ENCODE results near the gene ULK3. TPM values are rescaled to one million over a fixed set of nuclear protein-coding genes. Genes with fewer than 3 reads are reported as not detected.
A peak's percentile ranks its signal among the peaks of the same experiment; 100 is the strongest.

The ULK3 gene
- total RNA-seq, 1 donor from 2014 or later = 6.5 TPM

DNA sequence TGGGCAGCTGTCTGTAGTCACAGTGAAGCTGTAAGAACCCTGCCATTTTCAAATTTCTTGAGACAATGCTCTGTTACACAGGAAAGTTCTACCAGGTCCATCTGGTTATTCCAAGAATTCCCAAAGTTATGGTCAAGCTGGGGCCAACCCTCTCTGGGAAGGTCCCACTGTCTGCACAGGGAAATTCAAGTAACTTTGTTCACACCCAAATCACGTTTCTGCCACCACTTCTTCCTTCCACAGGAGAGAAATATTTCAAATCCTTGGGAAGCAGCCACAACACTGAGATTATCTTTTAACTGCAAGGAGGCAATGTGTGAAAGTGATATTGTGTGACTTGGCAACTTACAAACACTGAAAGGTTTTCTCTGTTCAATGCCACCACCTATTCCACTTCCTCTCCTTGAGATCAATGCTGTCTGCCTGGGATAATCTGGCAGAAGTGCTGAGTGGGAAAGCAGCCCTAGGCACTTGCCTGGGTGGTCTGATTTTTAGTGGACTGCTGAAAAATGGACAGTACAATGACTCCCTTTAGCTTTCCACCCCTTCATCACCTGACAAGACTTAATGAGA, 24.6 kb upstream of the ULK3 start:
- DNase-seq (ENCODE audit: low spot score) = no peak

DNA sequence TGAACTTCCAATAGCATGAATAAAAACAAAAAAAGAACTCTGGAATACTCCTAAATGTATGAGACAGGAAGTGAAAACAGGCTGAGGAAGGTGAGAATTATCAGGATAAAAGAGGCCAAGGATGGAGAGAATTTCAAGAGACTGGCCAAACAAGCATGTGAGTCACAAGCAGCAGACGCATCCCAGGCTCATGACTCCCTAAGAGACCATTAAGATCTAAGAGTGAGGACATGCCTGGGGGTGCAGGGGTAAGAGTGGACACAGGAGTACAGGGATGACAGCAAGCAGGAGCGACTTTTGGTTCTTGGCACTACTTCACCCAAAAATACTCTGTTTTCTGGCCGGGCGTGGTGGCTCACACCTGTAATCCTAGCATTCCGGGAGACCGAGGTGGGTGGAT, 23.1 kb upstream of the ULK3 start:
- no peak for DNase-seq (ENCODE audit: low spot score)

DNA sequence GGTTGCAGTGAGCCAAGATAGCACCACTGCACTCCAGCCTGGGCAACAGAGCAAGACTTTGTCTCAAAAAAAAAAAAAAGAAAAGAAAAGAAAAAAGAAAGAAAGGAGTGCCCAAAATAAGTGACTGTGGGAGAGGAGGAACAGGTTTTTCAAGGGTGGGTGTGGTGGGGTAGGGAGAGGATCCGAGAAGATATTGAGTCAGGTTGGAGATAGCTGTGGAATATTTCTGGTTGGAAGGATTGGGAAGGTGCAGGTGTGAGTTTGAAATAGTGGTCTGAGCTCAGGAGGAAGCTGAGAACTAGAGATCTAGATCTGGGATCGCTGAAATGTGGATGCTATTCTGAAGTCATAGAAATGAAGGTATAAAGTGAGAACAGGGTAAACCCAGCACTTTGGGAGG, 22.4 kb upstream of the ULK3 start:
- no peak for DNase-seq (ENCODE audit: low spot score)

DNA sequence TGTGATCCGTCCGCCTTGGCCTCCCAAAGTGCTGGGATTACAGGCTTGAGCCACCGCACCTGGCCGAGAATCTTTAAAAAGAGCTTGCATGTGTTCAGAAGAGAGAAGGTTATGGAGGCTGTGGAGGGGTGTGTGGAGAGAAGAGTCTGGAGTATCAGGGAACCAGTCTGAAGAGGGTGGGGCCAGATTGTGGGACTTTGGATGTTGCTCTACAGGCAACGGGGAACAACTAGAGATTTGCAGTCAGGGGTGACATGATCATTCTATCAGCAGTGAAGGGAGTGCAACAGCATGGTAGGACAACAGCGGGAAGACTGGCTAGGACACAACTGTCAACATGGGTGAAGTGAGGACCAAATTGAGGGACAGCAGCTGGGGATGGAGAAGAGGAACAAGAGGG, 21.3 kb upstream of the ULK3 start:
- DNase-seq (ENCODE audit: low spot score) = no peak

DNA sequence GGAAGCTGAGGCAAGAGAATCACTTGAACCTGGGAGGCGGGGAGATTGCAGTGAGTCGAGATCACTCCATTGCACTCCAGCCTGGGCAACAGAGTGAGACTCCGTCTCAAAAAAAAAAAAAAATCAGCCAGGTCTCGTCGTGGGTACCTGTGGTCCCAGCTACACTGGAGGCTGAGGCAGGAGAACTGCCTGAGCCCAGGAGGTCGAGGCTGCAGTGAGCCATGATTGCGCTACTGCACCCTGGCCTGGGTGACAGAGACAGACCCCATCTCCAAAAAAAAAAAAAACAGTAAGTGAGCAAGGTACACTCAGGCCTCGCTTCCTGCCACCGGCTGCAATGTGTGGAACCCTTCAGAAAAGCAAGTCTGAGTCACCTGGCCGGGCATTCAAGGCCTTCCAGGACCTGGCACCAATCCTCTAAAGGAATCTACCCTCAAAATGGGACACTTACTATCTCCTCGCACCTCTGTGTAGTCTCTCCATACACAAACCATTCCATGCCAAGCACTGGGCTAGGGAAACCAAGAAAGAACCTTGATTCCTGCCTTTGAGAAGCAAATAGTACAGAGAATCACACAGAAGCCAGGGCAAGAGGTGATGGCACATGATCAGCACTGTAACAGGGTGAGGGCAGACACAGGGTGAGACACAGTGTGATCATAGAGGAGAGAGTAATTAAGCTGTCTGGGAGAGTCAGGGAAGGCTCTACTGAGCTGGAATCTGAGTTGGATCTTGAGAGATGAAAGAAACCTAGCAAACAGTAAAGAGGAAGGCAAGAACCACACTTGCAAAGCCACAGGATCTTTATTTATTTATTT, 20.5 kb upstream of the ULK3 start:
- DNase-seq (ENCODE audit: low spot score) = no peak

DNA sequence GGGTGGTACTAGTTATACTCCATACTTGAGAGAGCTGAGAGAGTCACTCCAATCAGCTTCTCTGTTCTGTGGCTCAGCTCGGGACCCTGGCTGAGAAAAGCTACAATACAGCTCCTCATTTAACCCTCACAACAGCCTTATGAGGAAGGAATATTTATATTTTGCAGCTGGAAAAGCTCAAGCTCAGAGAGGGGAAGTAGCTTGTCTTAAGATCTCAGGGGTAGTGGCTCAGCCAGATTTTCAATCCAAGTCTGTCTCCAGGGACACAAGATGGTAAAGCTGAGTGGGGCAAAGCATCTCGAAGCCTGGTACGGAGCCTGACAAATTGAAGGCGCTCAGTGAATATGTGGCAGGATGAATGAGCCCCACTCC, 15.4 kb upstream of the ULK3 start:
- no peak for DNase-seq (ENCODE audit: low spot score)

DNA sequence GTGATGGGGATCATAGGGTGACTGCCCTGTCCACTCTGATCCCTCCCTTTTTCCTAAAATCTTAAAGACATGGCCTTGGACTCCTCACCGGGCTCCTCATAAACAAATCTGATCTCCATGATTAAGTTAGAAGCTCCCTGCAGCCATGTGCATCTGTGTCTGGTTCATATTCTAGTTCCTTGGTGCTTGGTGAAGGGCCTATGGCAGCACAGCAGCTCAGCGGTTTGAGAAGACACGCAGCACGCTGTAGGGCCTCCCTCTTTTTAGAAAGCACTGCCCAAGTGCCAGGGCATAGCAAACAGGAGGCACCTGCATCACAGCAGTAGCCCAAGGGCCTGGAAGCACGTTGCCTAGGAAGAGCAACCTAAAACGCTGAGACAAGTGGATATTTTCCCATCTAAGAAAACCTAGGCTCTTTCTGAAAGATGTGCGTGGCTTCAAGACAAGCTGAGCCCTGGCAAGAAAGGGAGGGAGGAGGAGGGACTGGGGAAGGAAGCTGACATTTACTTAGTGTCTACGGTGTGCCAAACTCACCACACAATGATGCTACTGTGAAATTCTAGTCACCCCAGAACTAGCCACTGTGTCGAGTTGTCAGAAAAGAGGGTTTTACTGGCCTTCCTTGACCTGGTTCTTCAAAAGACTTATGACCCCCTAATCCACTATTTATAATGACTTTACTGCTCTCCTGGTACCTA, 14.9 kb upstream of the ULK3 start:
- DNase-seq (ENCODE audit: low spot score) = no peak

DNA sequence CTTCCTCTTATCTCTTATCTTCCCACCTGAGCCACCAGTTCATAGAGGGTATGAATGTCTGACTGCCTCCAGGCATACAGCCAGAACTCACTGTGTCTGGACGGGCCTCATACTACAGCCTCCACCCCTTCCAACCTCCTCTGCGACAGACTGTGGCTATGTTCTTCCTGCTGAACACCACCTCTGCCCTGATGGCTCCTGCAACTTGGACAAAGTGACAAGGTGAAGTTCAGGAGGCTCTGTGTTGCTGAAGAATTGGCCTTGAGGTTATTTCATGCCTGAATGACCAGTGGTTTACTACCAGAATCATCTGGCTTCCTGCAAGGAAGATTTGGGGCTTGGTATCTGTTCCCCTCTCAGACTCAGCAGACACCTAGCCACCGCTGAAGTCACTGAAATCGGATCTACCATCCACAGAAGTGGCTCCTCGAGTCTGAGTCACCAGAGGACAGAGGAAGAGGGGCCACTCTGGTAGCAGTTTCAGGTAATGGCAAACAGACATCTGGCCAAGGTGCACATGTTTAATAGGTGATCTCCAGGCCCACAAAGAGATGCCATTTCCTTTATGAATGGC, 14.2 kb upstream of the ULK3 start:
- no peak for DNase-seq (ENCODE audit: low spot score)

DNA sequence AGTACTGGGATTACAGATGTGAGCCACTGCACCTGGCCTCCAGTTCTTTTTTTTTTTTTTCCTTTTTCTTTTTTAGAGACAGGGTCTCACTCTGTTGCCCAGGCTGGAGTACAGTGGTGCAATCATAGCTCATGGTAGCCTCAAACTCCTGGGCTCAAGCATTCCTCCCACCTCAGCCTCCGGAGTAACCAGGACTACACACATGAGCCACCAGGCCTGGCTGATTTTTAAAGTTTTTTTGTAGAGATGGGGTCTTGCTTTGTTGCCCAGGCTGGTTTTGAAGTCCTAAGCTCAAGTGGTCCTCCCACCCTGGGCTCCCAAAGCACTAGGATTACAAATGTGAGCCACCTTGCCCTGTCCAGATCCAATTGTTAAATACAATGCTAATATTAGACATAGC, 13.6 kb upstream of the ULK3 start:
- DNase-seq (ENCODE audit: low spot score) = no peak

DNA sequence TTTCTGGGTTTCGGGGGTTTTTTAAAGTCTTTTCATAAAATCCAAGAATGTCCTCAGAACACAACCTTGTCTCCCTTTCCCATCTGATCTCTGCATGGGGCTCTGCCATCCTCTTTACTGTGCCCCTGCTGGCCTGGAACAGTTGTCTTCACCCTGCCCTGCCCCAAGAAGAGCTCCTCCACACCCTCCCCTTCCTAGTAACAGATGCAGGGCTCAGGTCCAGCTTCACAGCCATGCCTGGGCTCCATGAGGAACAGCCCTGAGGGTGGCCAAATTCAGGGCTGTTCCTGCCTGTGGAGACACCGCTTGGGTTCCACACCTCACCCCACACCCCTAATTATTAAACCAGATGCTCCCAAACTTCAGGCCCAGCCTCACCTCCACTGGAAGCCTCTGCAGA, 12.9 kb upstream of the ULK3 start:
- no peak for DNase-seq (ENCODE audit: low spot score)

DNA sequence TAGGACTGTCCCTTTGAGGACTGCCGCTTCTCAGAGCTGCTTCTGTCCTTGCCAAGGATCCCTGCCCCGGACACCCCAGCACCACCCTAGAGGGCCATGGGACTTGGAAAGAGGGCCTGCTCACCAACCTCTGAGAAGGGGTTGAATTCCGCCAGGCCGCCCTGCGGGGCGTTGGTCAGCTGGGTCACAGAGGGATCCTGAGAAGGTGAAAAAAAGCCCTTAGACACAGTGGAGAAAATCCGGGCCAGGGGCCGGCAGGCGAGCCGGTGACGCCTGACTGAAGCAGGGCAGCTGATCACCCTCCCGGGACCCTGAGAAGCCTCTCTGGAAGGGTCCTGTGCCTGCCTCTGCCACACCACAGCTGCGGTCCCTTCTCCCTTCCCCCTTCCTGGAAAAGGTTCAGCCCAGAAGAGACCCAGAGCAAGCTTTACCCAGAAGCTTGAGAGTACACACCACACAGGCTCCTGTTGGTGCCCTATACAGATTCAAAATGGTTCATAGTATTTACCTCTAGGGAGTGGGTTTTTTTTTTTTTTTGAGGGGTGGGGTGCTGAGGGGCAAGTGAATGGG, 11.6 kb upstream of the ULK3 start:
- DNase-seq (ENCODE audit: low spot score) = no peak

DNA sequence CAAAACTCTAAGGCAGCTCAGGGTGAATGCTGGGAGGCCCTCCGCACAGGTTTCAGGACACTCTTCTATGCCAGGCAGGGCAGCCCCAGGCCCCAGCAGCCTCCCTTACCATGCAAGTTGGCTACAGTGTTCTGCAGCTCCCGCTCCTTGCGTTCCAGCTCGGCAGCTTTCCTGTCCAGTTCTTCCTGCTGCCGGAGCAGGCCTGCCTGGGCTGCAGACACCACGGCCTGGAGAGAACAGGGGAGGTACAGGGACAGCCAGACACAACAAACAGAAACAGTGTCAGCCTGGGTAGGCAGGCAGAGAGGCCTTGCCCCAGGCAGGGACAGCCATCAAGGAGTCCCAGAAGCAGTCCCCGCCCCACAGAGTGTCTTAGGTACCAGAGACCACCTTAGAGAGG, 9.0 kb upstream of the ULK3 start:
- DNase-seq (ENCODE audit: low spot score) = no peak

DNA sequence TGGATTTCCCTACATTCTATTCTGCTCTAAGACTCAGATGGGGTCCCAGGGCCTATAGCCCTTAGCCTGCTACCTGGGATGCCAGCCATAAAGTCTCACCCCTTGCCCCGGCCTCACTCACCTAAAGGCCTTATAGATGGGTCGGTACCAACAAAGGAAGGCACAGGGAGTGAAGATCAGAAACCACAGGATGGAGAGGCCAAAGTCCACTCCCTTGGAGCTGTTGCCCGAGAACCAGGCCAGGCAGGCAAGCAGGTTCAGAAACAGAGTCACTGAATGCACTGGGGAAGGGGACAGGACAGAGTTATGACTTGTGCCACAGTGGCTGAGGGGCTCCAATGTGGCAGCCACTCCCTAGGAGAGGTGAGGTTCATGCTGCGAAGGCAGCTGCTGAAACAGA, 7.4 kb upstream of the ULK3 start:
- no peak for DNase-seq (ENCODE audit: low spot score)

DNA sequence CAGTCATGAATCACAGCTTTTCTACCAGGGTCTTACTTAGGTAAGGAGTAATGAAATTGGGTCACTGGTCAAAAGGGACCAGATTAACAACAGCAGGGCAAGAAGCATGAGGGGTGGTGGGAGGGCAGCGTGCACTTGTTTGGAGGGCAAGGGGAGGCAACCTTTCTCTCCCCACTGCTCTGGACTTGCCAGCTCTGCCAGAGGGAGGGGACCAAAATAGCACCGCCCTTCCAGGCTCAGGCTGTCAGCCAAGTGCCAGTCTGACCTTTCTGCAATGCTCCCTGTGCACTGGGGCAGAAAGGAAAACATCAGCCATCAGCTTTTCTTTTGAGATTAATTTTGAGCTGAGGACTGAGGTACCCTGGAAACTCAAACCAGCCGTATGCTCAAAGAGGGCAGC, 4.5 kb upstream of the ULK3 start:
- no peak for DNase-seq (ENCODE audit: low spot score)

DNA sequence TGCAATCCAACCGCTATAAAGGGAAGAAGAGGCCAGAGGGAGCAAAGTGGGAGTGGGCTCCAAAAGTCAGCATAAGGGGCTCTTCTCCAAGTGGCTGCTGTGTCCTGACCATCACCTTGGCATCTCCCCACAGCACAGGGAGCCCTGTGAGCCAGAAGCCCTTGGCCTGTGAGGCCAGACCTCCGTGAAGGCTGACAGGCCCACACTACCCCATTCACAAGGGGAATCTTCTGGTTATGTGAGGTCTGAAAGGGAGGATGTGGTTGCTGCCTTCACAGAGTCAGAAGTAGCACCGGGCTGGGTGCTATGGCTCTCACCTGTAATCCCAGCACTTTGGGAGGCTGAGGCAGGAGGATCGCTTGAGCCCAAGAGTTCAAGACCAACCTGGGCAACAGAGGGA, 2.6 kb upstream of the ULK3 start:
- no peak for DNase-seq (ENCODE audit: low spot score)

DNA sequence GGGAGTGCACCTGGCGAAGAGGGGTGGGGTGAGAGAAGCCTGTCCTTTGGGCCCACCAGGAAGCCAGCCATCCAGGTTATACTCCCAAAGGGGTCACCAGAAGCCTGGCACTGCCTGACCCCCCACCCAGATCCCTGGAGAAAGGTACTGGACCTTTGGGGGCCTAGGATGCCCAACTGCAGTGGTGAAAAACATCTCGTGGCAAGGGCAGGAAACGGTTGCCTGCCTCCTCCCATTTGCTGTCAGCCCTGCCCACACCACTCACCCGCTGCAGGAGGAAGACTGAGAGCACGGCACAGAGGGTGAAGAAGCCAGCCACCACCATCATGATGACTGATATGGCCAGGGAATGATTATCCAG, 2.2 kb upstream of the ULK3 start:
- no peak for DNase-seq (ENCODE audit: low spot score)

DNA sequence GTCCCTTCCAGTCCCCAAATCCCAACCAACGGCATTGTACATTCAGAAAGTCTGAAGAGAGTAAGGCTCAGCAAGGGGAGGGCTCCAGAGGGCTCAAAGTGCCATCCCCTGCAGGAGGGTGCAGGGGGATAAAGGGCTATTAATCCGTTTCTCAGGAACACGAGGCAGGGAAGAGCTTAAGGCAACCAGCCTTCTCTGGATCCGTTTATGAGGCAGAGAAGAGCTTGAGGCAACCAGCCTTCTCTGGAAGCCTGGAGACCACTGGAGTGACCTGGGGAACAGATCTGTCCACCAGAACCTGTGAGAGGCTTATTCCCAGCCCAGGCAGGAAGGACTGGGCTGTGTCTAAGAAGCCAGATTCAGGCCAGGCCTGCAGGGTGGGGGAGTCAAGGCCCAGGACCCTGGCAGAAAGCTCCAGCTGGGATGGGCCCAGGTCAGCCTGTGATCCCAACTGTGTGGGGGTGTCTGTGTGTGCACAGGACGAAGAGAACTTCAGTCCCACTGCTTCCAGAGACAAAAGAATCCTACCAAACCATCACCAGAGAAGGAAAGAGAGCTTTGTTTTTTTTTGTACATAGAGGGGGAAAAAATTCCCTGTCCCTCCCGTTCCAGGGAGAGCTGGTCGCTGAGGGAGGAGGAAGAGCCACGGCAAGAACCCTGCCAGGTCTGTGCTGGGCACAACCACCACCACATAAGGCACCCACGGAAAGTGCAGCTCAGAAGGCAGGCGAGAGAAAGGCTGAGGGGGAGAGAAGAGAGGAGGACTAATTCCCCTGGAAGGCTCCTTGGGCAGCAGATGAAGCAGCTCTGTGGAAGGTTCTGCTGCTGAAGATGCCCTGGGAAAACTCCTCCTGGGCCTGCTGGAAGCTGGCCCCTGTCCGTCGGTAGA, 1.6 kb upstream of the ULK3 start:
- DNase-seq (ENCODE audit: low spot score) = no peak

DNA sequence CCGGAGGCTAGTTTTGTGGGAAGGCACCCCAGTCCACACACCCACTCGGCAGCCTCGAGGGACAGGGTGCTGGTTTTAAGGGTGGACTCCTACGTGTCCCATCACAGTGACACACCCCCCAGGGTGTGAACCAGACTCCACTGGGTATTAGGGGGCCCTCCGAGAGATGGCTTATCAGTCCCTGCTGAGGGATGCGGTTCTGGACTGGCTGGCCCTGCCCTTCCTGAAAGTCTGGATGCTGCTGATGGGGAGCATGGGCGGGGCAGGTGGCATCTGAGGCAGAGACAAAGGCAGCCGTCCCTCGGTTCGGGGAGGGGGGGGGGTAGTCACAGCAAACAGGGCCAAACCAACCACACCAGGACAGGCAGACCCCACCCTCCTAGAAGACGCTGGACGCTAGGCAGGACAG, 939 bp upstream of the ULK3 start:
- peak; percentile 29 for DNase-seq (ENCODE audit: low spot score)

DNA sequence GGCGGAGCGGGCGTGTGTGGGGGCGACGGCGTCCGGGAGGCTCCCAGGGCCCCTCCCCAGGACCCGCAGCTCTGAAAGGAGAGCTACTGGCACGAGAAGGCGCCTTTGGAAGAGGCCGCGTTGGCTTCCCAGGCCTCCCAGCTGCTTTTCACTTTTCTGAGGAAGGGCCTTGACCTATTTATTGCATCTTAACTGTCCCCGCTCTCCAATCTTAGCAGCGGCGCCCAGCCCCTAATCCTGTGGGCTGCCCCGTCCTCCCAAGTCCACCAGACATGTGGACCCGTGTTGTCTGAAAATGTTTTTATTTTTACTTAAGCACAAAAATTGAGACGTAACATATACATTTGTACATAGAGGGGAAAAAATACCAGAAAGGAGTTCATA, 481 bp upstream of the ULK3 start:
- no peak for DNase-seq (ENCODE audit: low spot score)

DNA sequence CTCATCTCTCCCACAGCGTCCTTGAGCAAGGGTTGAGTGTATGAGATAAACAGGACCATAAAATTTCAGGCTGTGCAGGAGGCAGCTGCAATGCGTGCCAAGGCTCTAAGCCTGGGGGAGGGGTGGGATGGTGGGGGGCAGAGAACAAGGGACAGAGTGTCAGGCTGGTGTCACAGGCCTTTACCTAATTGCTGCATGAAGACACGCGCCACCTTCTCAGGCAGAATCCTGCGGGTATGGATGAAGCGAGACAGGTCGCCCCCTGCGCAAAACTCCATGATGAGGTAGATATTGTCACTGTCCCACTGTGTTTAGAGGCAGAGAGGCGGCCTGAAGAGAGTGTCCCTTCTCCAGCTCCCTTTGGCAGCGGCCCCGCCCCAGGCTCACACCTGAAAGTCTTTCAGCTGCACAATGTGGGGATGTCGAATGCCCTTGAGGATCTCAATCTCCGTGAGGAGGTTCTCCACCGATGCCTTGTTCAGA, 1.0 kb downstream of the ULK3 start:
- no peak for DNase-seq (ENCODE audit: low spot score)

Measured in umbilical cord (tissue), 2 donors.